GM12873 (cell line): ENCODE measurements around the gene PSMD6.

Experiments
- TF ChIP-seq, protein P1 (sequence below): IDR thresholded peaks from 2 replicates; pipeline ENCODE4 v1.5.1; 2012; ENCODE audit warnings: low read depth, mild to moderate bottlenecking, moderate library complexity, low read length, control low read depth; ENCODE audit not compliant: insufficient read depth; ENCODE audit errors: missing control alignments

The PSMD6 gene

DNA sequence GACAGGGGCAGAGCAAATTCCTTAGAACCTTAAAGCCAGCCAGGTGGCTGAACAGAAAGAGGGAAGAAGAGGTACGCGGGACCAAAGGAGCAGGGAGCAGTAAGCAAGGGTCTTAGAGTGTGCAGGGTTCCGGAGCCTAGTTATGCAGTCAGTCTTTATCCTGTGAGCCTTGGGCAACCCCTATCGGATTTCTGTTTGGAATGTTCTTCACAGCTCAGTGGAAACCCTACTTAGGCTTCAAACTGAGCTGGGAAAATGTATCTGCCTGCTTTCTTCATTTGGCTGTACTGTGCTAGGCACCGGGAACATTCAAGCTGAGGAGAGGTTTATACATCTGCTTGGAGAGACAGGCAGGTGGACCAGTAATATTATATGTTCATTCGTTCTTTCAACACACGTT, 37.1 kb downstream of the PSMD6 start:
- TF ChIP-seq, protein P1, sequence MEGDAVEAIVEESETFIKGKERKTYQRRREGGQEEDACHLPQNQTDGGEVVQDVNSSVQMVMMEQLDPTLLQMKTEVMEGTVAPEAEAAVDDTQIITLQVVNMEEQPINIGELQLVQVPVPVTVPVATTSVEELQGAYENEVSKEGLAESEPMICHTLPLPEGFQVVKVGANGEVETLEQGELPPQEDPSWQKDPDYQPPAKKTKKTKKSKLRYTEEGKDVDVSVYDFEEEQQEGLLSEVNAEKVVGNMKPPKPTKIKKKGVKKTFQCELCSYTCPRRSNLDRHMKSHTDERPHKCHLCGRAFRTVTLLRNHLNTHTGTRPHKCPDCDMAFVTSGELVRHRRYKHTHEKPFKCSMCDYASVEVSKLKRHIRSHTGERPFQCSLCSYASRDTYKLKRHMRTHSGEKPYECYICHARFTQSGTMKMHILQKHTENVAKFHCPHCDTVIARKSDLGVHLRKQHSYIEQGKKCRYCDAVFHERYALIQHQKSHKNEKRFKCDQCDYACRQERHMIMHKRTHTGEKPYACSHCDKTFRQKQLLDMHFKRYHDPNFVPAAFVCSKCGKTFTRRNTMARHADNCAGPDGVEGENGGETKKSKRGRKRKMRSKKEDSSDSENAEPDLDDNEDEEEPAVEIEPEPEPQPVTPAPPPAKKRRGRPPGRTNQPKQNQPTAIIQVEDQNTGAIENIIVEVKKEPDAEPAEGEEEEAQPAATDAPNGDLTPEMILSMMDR = no peak

DNA sequence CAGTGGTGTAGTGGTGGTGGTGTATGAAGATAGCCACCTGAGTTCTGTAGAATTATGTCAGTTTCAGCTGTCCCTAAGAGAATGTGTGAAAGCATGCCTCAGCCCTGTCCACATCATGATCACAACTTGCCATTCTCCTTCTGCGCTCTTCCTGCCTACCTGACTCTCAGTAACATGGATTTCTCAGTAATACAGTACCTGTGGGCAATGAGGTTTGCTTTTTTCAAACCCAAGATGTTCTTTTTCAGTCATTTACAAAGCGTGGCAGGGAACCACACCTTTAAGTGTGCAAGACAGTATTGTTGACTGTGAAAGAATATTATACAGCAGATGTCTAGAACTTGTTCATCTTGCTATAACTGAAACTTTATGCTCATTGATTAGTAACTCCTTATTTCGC, 38.9 kb downstream of the PSMD6 start:
- TF ChIP-seq, protein P1 = no peak

DNA sequence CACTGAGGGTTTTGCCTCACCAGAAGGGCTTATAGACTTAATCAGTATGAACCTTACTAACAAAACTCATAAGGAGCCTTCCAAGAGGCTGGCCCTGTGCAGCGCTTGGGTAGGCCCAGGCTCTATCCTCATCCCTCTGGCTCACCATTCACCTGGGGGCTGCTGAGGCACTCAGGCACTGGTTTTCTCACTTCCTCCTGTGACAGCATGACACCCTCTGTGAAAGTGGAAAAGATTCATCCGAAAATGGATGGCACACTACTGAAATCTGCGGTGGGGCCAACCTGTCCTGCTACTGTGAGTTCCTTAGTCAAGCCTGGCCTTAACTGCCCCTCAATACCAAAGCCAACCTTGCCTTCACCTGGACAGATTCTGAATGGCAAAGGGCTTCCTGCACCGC, 41.3 kb downstream of the PSMD6 start:
- TF ChIP-seq, protein P1 = no peak

DNA sequence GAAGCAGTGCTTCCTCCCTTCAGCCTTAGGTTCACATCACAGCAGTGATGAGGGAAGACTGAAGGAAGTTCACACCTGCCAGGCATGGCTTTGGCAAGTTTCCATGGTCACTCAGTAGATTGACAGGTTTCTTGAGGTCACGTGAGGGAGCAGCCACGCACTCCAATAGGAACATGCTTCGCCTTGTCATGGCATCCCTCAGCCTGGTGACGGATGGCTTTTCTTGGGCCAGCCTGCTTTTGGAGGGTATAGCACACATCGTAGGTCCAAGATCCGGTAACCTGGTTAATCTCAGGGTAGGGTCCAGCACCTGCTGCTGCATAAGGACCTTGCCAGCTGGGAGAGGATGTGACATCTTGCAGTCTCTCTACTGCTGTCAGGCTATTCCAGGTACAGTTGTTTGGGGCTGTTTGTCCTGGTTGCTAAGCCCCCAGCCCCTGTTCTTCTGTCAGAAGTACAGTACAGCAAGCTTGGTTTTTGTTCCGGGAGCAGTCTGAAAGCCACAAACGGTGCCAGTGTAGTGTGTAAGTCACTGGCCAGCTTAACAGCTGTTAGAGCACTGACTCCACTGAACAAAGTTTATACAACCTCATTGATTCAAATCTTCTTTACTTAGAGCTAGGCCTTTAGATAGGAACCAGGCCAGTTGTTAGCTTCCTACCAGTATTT, 42.3 kb downstream of the PSMD6 start:
- TF ChIP-seq, protein P1 = no peak

DNA sequence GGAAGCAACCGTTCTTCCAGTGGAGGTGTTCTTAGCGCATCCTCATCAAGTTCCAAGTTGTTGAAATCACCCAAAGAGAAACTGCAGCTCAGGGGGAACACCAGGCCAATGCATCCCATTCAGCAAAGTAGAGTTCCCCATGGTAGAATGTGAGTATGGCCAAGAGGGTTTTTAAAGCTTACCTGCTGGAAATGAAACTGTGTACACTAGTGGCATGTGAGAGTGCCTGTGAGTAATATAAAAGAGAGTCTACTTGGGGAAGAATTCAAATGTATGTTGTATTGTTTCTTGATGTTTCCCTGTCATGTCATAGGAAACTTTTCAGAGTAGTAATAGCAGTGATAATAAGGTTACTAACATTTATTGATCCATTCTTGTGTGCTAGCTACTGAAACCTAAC, 43.3 kb downstream of the PSMD6 start:
- TF ChIP-seq, protein P1 = no peak

DNA sequence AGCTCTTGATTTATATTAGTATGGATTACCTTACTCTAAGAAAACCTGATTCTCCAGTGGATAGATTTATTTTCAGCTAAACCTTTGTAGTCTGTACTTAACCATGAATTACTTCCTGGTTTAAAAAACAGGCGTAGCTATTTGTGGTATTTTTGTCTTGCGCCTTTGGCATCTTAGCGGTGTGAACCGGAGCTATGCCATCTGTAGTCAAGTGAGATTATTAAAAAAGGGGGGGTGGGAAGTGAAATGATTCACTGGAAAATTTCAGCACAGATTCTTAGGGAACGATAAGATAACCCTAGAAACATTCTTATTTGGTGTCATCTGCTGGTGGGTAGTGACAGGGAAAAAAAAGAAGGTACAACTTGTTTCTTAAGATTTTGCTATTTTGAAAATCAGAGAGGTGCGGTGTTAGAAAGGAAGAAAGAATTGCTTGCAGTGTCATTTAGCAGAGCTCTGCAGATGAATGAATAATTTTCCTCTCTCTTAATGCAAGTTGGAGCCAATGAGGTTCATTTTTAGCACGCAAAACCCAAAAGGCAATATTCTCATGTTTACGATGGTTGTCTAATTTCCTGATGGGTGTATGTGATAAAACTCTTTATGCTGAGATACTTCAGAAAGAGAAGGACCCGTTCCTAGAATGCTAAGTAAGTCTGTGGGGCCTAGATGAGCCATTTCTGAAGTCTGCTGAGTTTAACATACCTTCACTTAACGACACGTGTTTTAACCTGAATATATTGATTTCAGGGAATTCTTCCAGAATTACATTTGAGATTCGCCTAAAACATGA, 44.0 kb downstream of the PSMD6 start:
- TF ChIP-seq, protein P1 = no peak

DNA sequence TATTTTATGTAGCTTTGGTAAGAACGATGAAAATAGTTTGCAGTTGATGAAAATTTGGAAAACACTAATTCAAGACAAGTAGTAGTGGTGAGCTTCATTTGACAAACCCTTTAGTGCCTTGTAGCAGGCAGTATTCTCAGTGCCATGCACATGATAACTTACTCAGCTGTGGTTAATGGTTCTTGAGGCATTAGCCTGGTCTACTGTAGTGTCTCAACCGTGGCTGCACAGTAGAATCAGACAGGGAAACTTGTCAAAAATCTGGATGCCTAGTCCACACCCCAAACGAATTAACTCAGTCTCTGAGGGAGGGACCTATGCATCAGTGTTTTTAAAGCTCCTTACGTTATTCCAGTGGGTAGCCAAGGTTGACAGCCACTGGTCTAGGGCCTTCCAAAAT, 45.4 kb downstream of the PSMD6 start:
- TF ChIP-seq, protein P1 = no peak
